Measurements from ENCODE around the gene LRRC8E. TPM values are rescaled to one million over a fixed set of nuclear protein-coding genes. Genes with fewer than 3 reads are reported as not detected.

Gene LRRC8E
- total RNA-seq, 1 donor from 2014 or later, result 4.3 TPM

DNA sequence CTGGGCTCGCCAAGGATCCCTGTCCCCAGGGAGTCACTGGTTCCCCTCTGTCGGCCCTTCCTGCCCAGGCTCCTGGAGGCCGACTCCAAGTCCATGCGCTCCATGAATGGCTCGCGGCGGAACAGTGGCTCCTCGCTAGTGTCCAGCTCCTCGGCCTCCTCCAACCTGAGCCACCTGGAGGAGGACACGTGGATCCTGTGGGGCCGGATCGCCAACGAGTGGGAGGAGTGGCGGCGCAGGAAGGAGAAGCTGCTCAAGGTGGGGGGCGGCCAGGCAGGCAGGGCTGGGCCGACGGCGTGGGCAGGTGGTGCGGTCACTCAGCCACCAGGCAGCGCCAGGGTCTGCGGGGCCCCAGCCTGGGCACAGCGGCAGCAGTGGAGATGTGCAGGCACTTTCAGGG lies 40.6 kb upstream of the LRRC8E start:
- no peak overlapping the region for H3K27ac Mint-ChIP-seq
- no peaks in the 10 kb centered on the region for H3K9me3 Mint-ChIP-seq
- no peaks in the 10 kb centered on the region for H3K27me3 Mint-ChIP-seq (ENCODE audit: low read depth)
- TF ChIP-seq, protein P1, sequence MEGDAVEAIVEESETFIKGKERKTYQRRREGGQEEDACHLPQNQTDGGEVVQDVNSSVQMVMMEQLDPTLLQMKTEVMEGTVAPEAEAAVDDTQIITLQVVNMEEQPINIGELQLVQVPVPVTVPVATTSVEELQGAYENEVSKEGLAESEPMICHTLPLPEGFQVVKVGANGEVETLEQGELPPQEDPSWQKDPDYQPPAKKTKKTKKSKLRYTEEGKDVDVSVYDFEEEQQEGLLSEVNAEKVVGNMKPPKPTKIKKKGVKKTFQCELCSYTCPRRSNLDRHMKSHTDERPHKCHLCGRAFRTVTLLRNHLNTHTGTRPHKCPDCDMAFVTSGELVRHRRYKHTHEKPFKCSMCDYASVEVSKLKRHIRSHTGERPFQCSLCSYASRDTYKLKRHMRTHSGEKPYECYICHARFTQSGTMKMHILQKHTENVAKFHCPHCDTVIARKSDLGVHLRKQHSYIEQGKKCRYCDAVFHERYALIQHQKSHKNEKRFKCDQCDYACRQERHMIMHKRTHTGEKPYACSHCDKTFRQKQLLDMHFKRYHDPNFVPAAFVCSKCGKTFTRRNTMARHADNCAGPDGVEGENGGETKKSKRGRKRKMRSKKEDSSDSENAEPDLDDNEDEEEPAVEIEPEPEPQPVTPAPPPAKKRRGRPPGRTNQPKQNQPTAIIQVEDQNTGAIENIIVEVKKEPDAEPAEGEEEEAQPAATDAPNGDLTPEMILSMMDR (IDR thresholded peaks at IDR 0.05; ENCODE audit: unreplicated experiment), result no peak
- no peak for DNase-seq (ENCODE audit: low spot score in 2 of 2, unreplicated experiment in 2 of 2)
- no peaks in the 10 kb centered on the region for H3K36me3 Mint-ChIP-seq
- H3K4me3 Mint-ChIP-seq, result no peak overlapping the region
- no peaks in the 10 kb centered on the region for H3K4me1 Mint-ChIP-seq

DNA sequence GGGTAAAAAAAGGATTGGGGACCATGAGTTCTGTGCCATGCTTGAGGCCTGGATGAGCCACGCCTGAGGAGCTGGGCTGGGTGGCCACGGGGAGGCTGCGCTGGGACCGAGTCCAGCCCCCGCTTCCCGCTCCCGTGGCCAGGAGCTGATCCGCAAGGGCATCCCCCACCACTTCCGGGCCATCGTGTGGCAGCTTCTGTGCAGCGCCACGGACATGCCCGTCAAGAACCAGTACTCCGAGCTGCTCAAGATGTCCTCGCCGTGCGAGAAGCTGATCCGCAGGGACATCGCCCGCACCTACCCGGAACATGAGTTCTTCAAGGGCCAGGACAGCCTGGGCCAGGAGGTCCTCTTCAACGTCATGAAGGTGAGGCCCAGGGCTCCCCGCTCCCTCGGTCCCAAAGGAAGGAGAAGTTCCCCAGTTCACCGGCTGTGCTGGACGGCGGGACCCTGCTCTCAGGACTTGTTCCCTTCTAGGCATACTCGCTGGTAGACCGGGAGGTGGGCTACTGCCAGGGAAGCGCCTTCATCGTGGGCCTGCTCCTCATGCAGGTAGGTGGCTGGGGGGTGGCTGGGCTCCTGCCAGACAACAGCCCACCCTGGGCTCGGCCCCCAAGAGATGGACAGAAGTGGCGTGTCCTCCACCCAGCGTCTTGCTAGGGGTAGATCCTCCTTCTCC lies 39.4 kb upstream of the LRRC8E start:
- Mint-ChIP-seq H3K36me3 (no peaks in the 10 kb centered on the region), H3K27me3 (ENCODE audit: low read depth) (no peaks in the 10 kb centered on the region), H3K27ac (no peak overlapping the region), H3K9me3 (no peaks in the 10 kb centered on the region), H3K4me1 (peaks cover 8% of the 10 kb centered on the region), H3K4me3 (no peak overlapping the region)
- no peak for DNase-seq (ENCODE audit: low spot score in 2 of 2, unreplicated experiment in 2 of 2)
- TF ChIP-seq, protein P1 (IDR thresholded peaks at IDR 0.05; ENCODE audit: unreplicated experiment), result no peak

DNA sequence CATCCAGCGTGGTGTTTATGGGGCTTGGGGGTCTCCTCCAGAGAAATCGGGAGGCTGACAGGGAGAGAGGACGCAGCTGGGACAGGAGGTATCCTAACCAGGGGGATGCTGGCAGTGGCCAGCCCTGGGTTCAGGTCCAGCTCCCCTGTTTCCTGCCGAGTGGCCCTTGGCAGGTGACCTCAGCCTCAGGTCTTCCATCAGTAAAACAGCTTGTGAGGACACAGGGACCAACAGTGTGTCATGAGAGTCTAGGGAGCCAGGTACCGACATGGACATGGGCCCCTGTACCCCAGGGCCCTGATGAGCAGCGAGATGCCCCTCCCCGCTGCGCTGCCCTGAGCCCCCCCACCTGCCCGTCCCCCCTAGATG lies 38.7 kb upstream of the LRRC8E start:
- DNase-seq (ENCODE audit: low spot score in 2 of 2, unreplicated experiment in 2 of 2), result no peak
- H3K4me3 Mint-ChIP-seq, result no peak overlapping the region
- no peaks in the 10 kb centered on the region for H3K27me3 Mint-ChIP-seq (ENCODE audit: low read depth)
- TF ChIP-seq, protein P1 (IDR thresholded peaks at IDR 0.05; ENCODE audit: unreplicated experiment), result no peak
- no peaks in the 10 kb centered on the region for H3K9me3 Mint-ChIP-seq
- no peak overlapping the region for H3K27ac Mint-ChIP-seq
- H3K4me1 Mint-ChIP-seq, result peaks cover 8% of the 10 kb centered on the region
- H3K36me3 Mint-ChIP-seq, result no peaks in the 10 kb centered on the region

DNA sequence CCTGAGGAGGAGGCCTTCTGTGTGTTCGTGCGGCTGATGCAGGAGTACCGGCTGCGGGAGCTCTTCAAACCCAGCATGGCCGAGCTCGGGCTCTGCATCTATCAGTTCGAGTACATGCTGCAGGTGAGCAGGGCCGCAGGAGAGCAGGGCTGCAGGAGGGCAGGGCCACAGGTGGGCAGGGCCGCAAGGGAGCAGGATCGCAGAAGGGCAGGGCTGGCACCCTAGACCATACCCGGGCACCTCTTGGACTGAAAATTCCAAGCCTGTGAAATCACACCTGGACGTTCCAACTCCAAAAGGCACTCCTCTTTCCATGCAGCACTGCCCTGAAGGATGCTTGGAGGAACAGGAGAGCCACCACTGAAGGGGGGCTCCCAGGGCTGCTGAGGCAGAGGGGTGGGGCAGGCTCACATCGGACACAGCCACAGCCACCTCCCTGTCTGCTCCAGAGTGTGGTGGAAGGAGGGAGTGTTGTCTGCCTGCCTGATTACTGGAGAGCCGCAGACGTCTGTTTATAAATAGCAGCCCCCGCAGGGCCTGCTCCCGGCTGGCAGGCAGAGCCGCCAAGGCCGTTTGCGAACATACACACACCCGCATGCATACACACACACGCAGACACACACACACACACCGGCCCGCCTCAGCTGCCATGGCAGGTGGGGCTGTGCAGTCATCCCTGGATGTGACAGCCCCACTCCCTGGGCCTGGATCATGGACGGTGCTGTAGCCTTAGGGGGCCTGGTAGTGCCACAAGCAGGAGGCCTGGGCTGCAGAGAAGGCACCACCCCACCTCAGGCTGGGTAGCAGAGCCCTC lies 38.1 kb upstream of the LRRC8E start:
- peaks cover 8% of the 10 kb centered on the region for H3K4me1 Mint-ChIP-seq
- no peaks in the 10 kb centered on the region for H3K27me3 Mint-ChIP-seq (ENCODE audit: low read depth)
- no peak overlapping the region for H3K27ac Mint-ChIP-seq
- no peak overlapping the region for H3K4me3 Mint-ChIP-seq
- DNase-seq (ENCODE audit: low spot score in 2 of 2, unreplicated experiment in 2 of 2), result no peak
- TF ChIP-seq, protein P1 (IDR thresholded peaks at IDR 0.05; ENCODE audit: unreplicated experiment), result no peak
- no peaks in the 10 kb centered on the region for H3K9me3 Mint-ChIP-seq
- H3K36me3 Mint-ChIP-seq, result no peaks in the 10 kb centered on the region

DNA sequence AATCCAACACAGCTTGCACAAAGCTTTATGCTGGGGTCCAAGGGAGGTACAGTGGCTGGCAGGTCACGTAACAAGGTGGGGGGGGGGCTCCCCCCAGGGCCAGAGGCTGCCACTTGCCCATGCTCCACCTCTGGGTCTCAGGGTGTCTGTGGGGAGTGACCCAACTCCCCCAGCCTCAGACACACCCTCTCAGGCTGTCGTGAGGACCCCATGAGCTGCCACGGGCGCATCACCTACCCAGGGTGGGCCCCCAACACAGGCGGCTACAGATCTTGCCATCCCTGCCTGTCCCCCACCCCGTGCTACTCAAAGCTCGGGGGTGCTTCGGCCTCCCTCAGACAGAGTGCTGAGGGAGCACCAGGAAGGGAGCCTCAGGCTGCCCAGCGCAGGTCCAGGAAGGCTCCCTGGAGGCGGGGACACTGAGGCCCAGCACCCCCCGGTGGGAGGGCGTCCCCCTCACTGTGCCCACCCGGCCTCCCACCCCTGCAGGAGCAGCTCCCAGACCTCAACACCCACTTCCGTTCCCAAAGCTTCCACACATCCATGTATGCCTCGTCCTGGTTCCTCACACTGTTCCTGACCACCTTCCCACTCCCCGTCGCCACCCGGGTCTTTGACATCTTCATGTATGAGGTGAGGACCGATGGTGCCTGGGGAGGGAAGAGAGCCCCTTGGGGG lies 37.2 kb upstream of the LRRC8E start:
- H3K27me3 Mint-ChIP-seq (ENCODE audit: low read depth), result peaks cover under 1% of the 10 kb centered on the region
- H3K4me1 Mint-ChIP-seq, result peaks cover 8% of the 10 kb centered on the region
- TF ChIP-seq, protein P1 (IDR thresholded peaks at IDR 0.05; ENCODE audit: unreplicated experiment), result no peak
- no peak for DNase-seq (ENCODE audit: low spot score in 2 of 2, unreplicated experiment in 2 of 2)
- no peaks in the 10 kb centered on the region for H3K9me3 Mint-ChIP-seq
- H3K27ac Mint-ChIP-seq, result no peak overlapping the region
- no peak overlapping the region for H3K4me3 Mint-ChIP-seq
- H3K36me3 Mint-ChIP-seq, result no peaks in the 10 kb centered on the region

All from mesothelial cell of epicardium (in vitro differentiated cells).